ENCODE results near the gene CIDEB.
"Not testable (repeated sequence)": the region's sequence is repeated elsewhere in the genome, so short reads cannot be mapped to it uniquely, and the experiment has no call there.

The CIDEB gene

GRCh38 chr14:24338843-24339242, 31.1 kb upstream of the CIDEB start:
- no peak for DNase-seq
- peaks cover 16% of the 10 kb centered on the region for H3K27me3 Mint-ChIP-seq
- H3K27ac Mint-ChIP-seq: no peak overlapping the region
- H3K36me3 Mint-ChIP-seq (ENCODE audit: low read depth): peaks cover 7% of the 10 kb centered on the region
- H3K4me3 Mint-ChIP-seq: peak overlapping the region; percentile 86
- peaks cover 33% of the 10 kb centered on the region for H3K4me1 Mint-ChIP-seq
- ATAC-seq: no peak
- H3K9me3 Mint-ChIP-seq: no peaks in the 10 kb centered on the region

GRCh38 chr14:24337824-24338175, 30.0 kb upstream of the CIDEB start:
- DNase-seq: no peak
- peaks cover 39% of the 10 kb centered on the region for H3K4me1 Mint-ChIP-seq
- no peak overlapping the region for H3K27ac Mint-ChIP-seq
- H3K36me3 Mint-ChIP-seq (ENCODE audit: low read depth): peaks cover 7% of the 10 kb centered on the region
- no peak for ATAC-seq
- no peak overlapping the region for H3K4me3 Mint-ChIP-seq
- H3K9me3 Mint-ChIP-seq: no peaks in the 10 kb centered on the region
- peaks cover 20% of the 10 kb centered on the region for H3K27me3 Mint-ChIP-seq

GRCh38 chr14:24337144-24337823, 29.5 kb upstream of the CIDEB start:
- no peak for DNase-seq
- no peak overlapping the region for H3K4me3 Mint-ChIP-seq
- ATAC-seq: no peak
- H3K9me3 Mint-ChIP-seq: no peaks in the 10 kb centered on the region
- H3K27me3 Mint-ChIP-seq: peaks cover 22% of the 10 kb centered on the region
- peaks cover 7% of the 10 kb centered on the region for H3K36me3 Mint-ChIP-seq (ENCODE audit: low read depth)
- peaks cover 43% of the 10 kb centered on the region for H3K4me1 Mint-ChIP-seq
- no peak overlapping the region for H3K27ac Mint-ChIP-seq

DNA sequence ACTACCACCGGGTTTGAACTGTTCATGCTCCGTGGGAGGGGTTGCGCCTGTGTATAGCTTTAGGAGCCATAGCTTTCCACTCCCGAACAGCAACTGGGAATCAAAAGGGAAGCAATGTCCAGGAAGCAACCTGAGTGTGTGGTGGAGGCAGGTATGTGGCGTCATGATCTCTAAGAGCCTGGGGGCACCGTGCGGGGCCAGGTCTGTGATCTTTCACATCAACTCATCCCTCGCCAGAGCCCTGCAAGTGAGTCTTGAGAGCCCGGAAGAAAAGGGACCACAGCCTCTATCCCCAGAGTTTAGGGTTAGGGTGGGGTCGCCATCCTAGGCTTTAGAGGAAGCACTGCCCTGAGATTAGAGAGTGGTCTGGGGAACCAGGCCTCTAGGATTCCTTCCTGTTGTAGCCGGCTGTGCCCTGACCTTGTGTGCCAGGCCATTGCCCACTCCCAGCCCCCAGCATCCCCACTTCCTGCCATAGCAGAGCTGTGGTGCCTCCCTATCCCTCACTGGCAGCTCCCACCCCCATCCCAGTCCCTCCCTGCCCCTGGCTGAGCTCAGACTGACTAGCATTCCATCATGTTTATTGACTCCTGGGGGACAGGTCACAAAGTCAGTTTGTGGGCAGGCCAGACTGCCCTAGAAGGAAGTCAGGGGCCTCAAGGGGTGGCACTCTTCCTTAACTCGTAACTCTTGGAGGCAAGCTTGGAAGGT, 27.8 kb upstream of the CIDEB start:
- no peak for ATAC-seq
- no peaks in the 10 kb centered on the region for H3K9me3 Mint-ChIP-seq
- H3K27ac Mint-ChIP-seq: no peak overlapping the region

GRCh38 chr14:24334431-24335291, 26.9 kb upstream of the CIDEB start, which contains the start of gene ADCY4:
Gene ADCY4, minus strand, starts transcription at chr14:24335071. Its CDS starts 419 bp downstream, at chr14:24334652.
- H3K27ac Mint-ChIP-seq: no peak within 1 kb of the TSS
- H3K4me1 Mint-ChIP-seq: peaks cover 54% of the 10 kb centered on the region
- H3K27me3 Mint-ChIP-seq: peaks cover 26% of the 10 kb centered on the region
- DNase-seq (no peak), ATAC-seq (no peak)
- H3K9me3 Mint-ChIP-seq: no peaks in the 10 kb centered on the region
- peak within 1 kb of the TSS; percentile 62 for H3K4me3 Mint-ChIP-seq
- peaks cover 7% of the 10 kb centered on the region for H3K36me3 Mint-ChIP-seq (ENCODE audit: low read depth)

More for the DNA sequence above, 27.8 kb upstream of the CIDEB start:
- Mint-ChIP-seq H3K27me3 (peaks cover 26% of the 10 kb centered on the region), H3K4me1 (peaks cover 51% of the 10 kb centered on the region), H3K36me3 (ENCODE audit: low read depth) (peaks cover 7% of the 10 kb centered on the region), H3K4me3 (no peak overlapping the region)
- DNase-seq: no peak

DNA sequence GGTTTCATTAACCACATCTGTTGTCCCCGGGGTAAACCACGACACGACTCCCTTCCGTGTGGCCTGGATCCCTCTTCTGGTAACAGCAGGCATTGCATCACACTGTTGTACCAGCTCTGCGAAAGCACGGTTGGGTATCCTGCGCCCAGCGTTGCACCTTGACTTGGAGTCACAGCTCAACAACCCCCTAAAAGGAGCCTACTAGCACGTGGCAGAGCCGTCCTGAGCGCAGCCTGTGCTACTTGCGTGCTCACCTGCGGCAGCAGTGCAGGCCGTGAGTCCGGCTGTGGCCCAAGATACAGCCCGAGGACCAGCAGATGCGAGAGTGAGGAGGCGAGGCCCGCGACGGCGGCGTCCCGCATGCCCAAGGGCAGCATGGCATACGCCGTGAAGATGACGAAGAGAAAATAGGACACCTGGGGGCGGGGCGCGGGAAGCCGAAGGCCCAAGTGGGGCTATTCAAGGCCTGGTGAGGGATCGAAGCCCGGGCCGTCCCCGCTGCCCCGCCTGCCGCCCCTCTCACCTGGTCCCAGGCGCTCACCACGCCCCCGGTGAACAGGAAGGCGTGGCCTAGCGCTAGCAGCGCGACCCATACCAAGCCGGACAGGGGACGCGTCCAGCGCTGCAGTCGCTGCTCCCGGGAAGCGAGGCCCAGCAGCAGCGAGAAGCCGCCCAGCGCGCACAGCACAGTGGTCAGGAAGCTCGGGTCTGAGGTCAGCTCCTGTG, 24.7 kb upstream of the CIDEB start:
- Mint-ChIP-seq H3K4me1 (peaks cover 54% of the 10 kb centered on the region), H3K27me3 (peaks cover 28% of the 10 kb centered on the region), H3K27ac (peak overlapping the region; percentile 63), H3K9me3 (no peaks in the 10 kb centered on the region), H3K4me3 (peak overlapping the region; percentile 78), H3K36me3 (ENCODE audit: low read depth) (peaks cover 4% of the 10 kb centered on the region)
- DNase-seq (peak; percentile 80), ATAC-seq (peak; percentile 81)

GRCh38 chr14:24331731-24332267, 24.0 kb upstream of the CIDEB start:
- Mint-ChIP-seq H3K36me3 (ENCODE audit: low read depth) (peaks cover 4% of the 10 kb centered on the region), H3K27me3 (peaks cover 28% of the 10 kb centered on the region), H3K4me3 (peak overlapping the region; percentile 78), H3K9me3 (no peaks in the 10 kb centered on the region), H3K27ac (peak overlapping the region; percentile 63), H3K4me1 (peaks cover 58% of the 10 kb centered on the region)
- no peak for ATAC-seq
- no peak for DNase-seq

DNA sequence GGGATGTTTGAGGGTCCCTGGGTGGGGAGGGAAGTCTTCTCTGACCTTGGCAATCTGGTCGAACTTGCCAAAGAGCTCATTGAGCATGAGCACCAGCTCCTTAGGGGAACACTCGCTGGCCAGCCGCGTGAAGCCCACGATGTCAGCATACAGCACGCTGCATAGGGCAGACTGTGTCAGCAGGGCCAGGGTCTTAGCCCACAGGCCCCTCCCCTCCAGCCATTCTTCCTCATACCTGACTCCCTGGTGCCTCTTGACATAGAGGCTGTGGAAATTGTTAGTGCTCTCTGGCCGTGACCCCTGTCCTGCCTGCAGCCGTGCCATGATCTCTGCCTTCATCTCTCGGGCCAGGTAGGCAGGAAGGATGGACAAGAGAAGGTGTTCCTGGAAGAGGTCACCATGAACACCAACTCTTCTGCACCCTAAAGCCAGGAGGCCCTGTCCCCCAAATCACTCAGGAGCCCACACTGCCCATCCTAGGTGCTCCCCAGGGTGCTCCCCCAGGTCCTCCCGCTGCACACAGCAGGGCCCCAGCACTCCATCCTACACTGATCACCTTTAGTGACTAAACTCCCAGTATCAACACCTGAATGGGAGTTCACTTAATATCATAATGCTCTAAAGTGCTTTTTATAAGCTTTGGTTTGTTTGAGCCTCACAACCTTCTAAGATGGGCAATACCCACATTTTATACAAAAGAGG, 23.3 kb upstream of the CIDEB start:
- Mint-ChIP-seq H3K4me1 (peaks cover 58% of the 10 kb centered on the region), H3K27ac (no peak overlapping the region), H3K4me3 (no peak overlapping the region)

DNA sequence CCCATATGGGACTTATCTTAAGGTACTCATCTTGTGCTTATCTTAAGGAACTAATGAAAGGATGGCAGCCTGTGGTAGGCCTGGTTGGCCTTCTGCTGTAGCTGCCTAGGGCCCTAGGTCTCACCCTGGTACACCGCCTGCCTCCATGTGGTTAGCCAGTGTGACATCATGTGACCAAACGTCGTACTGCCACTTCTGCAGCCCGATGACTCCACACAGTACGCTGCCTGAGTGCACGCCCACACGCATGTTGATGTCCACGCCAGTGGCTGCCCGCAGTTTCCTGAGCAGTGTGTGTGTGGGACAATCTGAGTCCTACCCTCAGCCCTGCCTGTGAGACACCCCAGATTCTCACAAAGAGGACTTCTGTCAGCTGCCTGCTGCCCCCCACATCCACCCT, 22.0 kb upstream of the CIDEB start:
- DNase-seq (peak; percentile 62), ATAC-seq (peak; percentile 58)
- Mint-ChIP-seq H3K36me3 (ENCODE audit: low read depth) (no peaks in the 10 kb centered on the region), H3K4me3 (no peak overlapping the region), H3K4me1 (peaks cover 54% of the 10 kb centered on the region), H3K27me3 (peaks cover 22% of the 10 kb centered on the region), H3K27ac (peak overlapping the region; percentile 34), H3K9me3 (no peaks in the 10 kb centered on the region)

More for the DNA sequence above, 23.3 kb upstream of the CIDEB start:
- peaks cover 28% of the 10 kb centered on the region for H3K27me3 Mint-ChIP-seq
- ATAC-seq (no peak), DNase-seq (no peak)
- H3K36me3 Mint-ChIP-seq (ENCODE audit: low read depth): peaks cover under 1% of the 10 kb centered on the region
- no peaks in the 10 kb centered on the region for H3K9me3 Mint-ChIP-seq

DNA sequence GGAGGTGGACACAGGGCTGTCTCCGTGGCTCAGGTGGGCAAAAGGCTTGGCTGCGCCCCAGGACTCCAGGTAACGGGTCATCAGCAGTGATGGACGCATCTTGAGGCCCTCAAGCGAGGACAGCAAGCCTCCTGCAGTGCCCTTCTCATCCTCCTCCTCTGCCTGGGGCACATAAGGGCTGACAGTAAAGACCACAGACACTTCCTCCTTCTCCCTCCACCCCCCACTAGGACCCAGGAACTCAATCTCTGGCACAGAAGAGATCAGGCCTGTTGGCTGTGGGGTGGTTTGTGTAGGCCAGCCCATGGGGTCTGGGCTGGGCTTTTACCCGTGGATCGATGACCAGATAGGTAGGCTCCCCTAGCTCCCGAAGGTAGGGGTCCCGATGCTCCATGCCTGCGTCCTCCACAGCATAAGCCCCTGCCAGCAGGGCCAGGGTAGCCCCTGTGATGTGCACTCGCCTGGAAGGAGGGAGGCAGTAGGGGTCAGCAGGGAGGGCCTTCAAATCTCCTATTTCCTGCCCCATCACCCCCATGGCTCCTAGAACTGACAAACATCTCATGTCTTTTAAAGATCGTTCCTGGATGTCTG, 21.4 kb upstream of the CIDEB start:
- Mint-ChIP-seq H3K36me3 (ENCODE audit: low read depth) (no peaks in the 10 kb centered on the region), H3K27ac (no peak overlapping the region), H3K4me3 (no peak overlapping the region), H3K9me3 (no peaks in the 10 kb centered on the region), H3K27me3 (peaks cover 18% of the 10 kb centered on the region), H3K4me1 (peaks cover 50% of the 10 kb centered on the region)
- ATAC-seq (no peak), DNase-seq (no peak)

DNA sequence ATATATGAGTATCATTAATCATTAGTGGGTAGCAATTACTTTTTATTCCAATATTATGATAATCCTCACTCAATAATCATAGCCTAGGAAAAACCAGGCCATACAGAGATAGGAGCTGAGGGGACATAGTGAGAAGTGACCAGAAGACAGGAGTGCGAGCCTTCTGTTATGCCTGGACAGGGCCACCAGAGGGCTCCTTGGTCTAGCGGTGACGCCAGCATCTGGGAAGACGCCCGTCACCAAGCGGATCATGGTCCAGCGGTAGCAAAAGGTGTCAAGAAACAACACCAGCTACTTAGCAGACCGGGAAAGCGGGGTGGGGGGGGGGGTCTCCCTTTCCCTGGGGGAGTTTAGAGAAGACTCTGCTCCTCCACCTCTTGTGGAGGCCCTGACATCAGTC, 20.1 kb upstream of the CIDEB start:
- H3K4me1 Mint-ChIP-seq: peaks cover 41% of the 10 kb centered on the region
- not testable (repeated sequence) for DNase-seq

DNA sequence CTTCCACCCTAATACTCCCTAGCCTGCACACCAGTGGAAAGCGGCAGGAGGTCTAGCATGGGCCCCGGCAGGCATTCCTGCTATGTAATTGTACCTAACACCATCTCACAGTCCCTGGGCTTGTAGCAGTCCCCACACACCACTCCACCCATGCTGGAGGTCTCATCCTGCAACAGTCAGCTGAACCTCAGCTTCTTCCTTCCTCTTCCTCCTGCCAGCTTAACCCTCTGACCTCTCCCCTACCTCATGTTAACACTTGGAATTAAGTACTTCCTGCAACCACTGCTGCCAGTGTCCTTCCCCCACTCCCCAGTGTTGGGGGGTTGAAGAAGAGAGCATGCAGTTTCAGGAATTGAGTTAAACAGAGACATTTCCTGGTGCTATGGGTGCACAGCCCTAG, 19.5 kb upstream of the CIDEB start:
- Mint-ChIP-seq H3K27ac (no peak overlapping the region), H3K9me3 (no peaks in the 10 kb centered on the region), H3K4me1 (peaks cover 36% of the 10 kb centered on the region), H3K27me3 (peaks cover 6% of the 10 kb centered on the region), H3K4me3 (no peak overlapping the region), H3K36me3 (ENCODE audit: low read depth) (no peaks in the 10 kb centered on the region)
- DNase-seq (no peak), ATAC-seq (no peak)

More for the DNA sequence above, 20.1 kb upstream of the CIDEB start:
- H3K4me3 Mint-ChIP-seq; H3K9me3 Mint-ChIP-seq; H3K27ac Mint-ChIP-seq; H3K27me3 Mint-ChIP-seq; ATAC-seq; H3K36me3 Mint-ChIP-seq (ENCODE audit: low read depth): not testable (repeated sequence)

GRCh38 chr14:24325963-24326362, 18.2 kb upstream of the CIDEB start:
- no peaks in the 10 kb centered on the region for H3K36me3 Mint-ChIP-seq (ENCODE audit: low read depth)
- no peak overlapping the region for H3K27ac Mint-ChIP-seq
- DNase-seq: no peak
- H3K27me3 Mint-ChIP-seq: peaks cover 2% of the 10 kb centered on the region
- H3K9me3 Mint-ChIP-seq: no peaks in the 10 kb centered on the region
- peaks cover 29% of the 10 kb centered on the region for H3K4me1 Mint-ChIP-seq
- ATAC-seq: no peak
- no peak overlapping the region for H3K4me3 Mint-ChIP-seq
